ENCODE data around the gene JOSD1.

JOSD1 gene

GRCh38 chr22:38710866-38711265, 10.1 kb upstream of the JOSD1 start:
- no peak for DNase-seq

GRCh38 chr22:38710351-38710750, 9.6 kb upstream of the JOSD1 start:
- DNase-seq: no peak

- DNase-seq: no peak
Observed at GRCh38 chr22:38709306-38709705, 8.6 kb upstream of the JOSD1 start.

- no peak for DNase-seq
Observed at GRCh38 chr22:38707984-38708383, 7.2 kb upstream of the JOSD1 start.

GRCh38 chr22:38707346-38707745, 6.6 kb upstream of the JOSD1 start:
- no peak for DNase-seq

GRCh38 chr22:38706901-38707195, 6.1 kb upstream of the JOSD1 start:
- DNase-seq: no peak

DNA sequence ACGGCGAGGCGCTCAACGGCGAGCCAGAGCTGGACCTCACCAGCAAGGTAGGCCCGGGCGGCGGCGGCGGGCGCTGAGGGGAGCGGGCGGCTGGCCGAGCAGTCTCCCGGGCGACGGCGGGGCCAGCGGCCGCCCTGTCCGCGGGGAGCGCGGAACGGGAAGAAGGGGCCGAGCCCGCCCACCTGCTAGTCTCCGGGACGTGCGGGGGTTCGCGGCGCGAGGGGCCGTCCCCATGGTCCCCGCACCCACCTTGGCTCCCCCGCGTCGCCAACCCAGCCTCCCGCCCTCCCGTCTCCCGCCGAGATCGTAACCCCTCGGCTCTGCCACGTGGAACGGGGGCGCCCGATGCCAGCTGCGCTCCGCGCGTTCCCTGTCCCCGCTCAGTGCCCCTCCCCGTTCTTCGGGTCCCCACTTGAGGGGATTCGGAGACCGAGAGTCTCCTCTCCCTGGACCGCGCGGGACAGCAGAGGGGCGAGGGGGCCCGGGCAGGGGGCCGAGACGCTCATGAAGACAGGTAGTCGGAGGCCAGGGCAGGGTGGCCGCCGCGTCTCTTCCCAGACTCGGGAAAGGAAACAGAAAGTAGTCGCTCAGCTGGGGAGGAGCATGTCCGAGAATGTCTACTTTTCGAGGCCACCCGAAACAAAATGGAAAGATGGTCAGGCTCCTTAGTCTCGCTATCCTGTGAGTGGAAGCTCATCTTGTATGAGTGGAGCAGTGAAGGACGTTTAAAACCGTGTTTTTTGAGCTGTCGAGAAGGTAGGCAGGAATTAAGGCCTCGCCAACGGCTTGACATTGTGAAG, 5.6 kb upstream of the JOSD1 start:
- no peak for DNase-seq

GRCh38 chr22:38705235-38706100, 4.7 kb upstream of the JOSD1 start, which contains the start of gene GTPBP1:
GTPBP1 (plus strand) TSS chr22:38705944; CDS start chr22:38705956, 12 bp downstream.
- DNase-seq: peak; percentile 96 to 99 (median 97)

DNA sequence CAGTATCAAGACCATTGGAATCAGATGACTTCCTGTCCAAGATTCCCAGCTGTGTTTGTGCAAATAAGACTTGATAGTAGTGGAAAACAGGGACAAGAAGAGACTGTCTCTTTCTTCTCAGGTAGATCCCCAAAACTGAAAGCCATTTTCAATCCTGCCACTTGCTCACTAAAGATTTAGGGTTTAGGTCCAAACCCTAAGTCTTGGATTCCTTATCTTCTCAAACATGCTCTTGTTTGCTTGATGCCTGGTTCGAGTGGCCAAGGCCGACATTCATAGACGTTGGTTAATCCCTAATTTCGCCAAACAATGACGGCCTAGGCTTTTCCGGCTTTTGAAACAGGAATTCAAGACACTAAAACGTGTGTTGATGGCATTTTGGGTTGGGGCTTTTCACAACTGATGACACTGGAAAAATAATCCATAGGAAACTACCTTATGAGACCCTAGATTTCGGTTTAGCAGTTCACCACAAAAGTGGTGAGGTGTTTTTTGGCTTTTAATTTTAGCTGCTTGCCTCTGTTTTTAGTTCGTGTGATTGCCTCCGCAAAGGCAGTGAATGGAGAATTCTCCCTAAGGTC, 4.0 kb upstream of the JOSD1 start:
- DNase-seq: no peak

DNA sequence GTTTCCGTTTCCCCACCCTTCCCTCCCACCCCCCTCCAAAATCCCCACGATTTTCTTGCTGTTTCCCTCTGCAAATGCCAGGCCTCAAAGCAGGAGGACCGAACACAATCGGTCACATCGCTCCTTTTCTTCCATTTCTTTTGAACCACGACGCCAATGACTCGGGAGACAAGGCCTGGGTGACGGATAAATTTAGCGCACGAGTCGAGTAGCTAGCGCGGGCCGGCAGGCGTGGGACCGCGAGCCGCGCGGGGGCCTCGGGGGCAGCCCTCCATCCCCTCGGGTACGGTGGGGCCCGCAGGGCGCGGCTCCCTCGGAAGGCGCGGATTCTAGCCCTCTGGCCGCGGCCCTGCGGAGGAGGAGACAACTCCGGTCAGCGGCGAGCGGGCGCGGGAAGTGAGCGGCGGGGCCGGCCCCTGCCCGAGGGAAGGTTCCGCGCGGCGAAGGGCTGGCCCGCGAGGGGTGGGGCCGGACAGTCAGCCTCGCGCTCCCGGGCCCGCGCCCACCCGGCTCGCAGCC, 414 bp downstream of the JOSD1 start:
- peak in 1 of 4 experiments; percentile 39 for DNase-seq

DNA sequence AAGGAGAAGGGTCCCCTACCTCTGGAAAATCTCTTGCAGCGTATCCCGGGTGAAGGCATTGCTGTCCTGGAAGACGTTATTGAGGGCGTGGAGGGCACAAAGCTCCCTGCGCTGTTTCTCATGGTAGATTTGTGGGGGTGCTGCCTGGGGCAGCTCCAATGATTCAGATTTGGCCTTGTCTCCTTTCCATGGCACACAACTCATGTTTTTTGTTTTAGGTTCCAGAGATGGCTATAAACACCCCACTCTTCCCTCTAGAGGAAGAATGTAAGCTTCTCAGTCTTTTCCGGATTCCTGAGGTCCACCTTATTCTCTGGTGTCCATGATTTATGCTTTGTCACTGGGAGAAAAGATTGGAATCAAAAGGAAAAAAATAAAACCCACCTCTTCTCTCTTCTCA, 959 bp downstream of the JOSD1 start:
- no peak for DNase-seq

DNA sequence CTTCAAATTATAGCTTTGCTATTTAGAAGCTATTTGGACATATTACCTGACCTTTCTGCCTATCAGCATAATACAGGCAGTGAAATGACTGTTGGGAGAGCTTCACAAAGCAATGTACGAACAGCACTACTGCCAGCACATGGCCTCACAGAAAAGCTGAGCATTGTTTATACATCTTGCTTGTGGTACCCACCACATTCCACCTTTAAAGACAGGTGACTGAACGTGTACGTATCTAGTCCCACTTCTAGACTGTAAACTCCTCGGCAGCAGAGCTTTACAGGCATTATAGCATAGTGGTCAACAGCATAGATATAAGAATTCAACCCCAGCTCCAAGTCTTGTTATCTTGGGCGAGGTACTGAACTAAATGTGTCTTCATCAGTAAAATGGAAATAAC, 1.6 kb downstream of the JOSD1 start:
- DNase-seq: no peak

DNA sequence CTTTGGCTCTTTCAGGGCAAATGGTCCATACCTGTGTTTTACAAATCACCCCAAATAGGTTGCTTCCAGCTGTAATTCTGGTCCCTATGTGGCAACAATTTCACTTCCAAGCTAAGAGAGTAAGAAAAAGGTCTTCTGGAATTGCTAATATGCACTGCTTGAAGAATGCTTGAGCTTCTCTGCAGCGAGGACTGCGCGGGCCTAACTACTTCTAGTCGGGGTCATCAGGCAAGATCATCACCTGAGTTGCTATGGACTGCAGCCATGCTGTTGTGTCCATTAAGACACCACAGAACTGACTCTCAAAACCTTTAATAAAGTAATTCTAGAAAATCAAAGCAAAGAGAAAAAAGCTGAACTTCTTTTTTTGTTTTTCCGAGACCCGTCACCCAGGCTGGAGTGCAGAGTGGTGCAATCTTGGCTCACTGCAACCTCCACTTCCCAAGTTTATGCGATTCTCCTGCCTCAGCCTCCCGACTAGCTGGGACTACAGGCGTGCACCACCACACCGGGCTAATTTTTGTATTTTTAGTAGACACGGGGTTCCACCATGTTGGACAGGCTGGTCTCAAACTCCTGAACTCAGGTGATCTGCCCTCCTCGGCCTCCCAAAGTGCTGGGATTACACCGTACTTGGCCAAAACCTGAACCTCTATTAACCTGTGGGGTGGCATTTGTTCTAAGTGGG, 2.2 kb downstream of the JOSD1 start:
- DNase-seq: no peak

- DNase-seq: no peak
Observed at GRCh38 chr22:38697425-38698089, 3.2 kb downstream of the JOSD1 start.

DNA sequence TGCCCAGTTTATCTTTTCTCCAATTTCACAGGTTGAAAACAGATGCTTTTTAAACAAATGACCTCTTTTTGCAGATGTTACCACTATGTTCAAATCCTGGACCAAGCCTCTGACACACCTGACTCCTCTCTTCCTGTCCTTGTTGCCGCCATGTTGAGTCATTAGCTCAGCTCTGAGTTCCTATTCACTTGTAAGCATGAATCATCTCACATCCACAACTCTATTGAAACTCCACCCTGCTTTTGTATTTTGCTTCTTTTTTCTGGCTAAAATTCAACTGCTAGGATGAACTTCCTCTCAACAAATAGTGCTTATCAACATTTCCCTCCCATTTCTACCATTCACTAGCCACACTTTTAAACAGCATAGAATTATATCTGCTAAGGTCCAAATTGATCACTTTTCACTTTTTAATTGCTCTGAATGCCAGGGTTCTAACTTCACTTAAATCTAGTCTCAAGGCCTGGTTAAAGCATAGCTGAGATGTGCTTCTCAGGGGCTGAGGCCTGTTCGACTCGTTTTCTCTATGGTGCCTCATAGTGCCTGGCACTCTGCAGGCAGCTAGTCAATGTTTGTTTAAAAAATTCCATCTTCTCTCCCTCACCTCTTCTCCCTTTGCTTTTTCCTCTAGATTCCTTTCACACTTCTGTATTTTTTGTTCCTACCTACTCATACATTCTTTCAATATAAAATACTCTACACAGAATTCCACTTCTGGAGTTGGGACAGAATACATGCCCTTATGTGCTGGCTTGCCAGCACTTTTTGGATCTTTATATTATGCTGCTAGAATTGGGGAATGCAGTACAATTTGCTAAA, 3.9 kb downstream of the JOSD1 start:
- peak in 1 of 4 experiments; percentile 4 for DNase-seq

DNA sequence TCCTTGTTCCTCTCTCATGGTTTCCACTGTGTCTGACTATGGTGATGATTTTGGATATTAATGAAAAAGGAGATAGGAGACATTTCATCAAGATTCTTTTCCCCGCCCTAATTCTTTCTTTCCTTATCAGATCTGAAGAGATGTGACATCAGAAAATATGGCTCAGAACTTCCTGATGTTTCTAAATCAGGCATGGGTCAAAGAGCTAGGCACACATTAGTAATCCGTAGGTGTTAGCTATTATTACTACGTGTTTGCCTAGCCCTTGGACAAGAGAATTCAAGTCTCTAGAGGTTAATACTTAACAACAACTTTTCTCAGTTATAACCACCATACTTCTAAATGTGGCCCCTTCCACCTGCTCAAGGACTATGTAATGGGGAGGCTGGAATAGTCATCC, 5.8 kb downstream of the JOSD1 start:
- no peak for DNase-seq

DNA sequence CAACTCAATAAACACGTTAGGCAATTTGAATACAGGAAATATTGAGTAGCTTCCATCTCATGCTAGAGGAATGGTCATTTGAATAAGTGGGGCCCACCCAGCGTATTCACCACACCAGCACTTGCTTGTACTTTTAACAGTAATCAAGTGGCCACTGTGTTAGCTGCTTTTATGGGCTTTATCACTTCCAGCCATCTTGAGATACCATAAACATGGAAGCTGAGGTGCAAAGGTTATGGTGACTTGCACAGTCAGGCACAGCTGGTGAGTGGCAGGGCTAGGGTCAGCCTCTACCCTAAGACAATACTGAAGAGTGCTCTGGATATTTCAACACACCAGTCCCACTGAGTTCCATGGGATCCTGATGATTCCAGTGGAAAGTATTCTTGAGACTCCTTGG, 6.7 kb downstream of the JOSD1 start:
- DNase-seq: no peak

DNA sequence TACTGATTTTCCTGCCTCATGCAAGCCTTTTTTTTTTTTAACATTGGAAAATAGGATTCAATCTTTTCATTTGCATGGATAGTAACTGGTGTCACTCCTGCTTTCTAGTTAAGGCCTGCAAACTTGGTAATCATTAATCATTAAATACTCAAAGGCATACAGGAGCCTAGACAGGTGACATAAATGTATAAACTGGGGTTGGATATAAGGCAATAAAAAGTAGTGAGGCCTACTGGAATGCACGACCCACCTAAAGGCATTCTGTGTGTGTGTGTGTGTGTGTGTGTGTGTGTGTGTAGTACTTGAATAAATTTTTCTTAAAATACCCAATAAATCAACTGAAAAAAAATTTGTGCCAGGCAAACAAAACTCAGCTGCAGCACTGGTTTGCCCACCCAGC, 11.1 kb downstream of the JOSD1 start:
- DNase-seq: no peak

- no peak for DNase-seq
Observed at GRCh38 chr22:38685761-38686160, 15.0 kb downstream of the JOSD1 start.

DNA sequence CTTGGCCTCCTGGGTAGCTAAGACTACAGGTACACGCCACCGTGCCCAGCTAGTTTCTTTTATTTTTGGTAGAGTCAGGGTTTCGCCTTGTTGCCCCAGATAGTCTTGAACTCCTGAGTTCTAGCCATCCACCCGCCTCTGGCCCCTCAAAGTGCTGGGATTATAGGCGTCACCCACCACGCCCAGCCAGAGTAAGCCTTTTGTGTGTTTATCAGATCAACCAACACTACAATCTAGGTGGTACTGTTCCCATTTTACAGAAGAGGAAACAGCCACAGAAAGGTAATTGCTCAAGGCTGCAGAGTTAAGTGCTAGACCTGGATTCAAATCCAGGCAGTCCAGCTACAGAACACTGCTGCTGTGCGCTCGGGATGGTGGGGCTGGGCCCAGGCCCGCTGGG, 15.8 kb downstream of the JOSD1 start:
- DNase-seq: no peak

- DNase-seq: peak; percentile 75 to 77 (median 76)
Observed at GRCh38 chr22:38681582-38682335, 19.0 kb downstream of the JOSD1 start, which contains the start of gene TOMM22. TOMM22 (plus strand) TSS chr22:38681957; CDS start chr22:38681979, 22 bp downstream.

All from activated naive CD4-positive, alpha-beta T cell (primary cell).